Fibroblast of skin of right quadriceps (primary cell): ENCODE data around the gene PER3.

ENCODE experiments used
- DNase-seq: peaks from one replicate; pipeline ENCODE4 v3.0.0-alpha.2; 2013

PER3 gene

GRCh38 chr1:7879228-7879627 lies 95.1 kb downstream of the PER3 start:
- no peak for DNase-seq

DNA sequence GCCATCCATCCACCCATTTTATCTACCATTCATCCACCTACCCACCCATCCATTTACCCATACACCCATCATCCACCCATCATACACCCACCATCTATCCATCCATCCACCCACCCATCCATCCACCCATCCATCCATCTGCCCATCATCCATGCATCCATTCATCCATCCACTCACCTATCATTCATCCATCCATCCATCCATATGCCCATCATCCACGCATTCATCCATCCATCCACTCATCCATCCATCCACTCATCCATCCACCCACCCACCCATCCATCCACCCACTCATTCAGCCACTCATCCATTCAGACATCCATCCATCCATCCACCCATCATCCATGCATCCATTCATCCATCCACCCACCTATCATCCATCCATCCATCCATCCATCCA lies 100.7 kb downstream of the PER3 start:
- DNase-seq = no peak

DNA sequence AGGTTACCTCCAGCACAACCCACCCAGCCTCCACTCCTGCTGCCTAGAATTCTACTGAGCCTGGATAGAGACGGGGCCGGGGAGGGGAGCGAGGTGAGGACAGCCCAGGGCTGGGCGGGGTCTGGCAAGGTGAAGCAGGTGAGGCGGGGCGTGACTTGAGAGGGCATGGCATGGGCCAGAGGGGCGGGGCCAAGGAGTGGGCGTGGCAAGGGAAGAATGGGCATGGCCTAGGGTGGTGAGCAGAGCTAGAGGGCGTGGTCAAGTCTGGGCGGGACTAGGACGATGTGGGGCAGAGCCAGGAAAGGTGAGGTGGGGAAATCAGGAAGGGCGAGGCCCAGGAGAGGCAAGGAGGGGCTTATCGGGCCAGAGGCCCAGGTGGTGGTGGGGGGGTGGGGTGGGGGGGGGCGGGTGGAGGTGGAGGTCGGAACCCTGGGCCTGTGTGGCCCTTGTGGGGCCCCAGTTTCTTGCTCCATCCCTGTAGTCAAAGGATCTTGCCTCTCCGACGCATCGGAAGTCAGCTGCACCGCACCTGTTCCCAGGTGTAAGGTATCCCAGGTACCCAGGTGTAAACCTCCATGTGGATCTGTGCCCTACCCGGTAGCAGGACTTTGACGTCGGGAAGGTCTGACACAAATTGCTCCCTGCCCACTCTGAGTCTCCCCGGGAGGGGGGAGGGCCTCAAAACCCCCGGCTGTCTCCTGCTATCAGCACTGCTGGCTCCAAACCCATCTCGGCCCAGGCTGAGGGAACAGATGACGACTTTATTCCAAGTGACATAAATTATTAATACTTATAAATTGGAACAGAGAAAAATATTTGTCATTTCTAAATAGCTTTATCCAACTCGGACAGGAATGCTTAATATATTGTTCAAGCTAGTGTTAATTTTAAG lies 101.7 kb downstream of the PER3 start:
- DNase-seq = no peak

DNA sequence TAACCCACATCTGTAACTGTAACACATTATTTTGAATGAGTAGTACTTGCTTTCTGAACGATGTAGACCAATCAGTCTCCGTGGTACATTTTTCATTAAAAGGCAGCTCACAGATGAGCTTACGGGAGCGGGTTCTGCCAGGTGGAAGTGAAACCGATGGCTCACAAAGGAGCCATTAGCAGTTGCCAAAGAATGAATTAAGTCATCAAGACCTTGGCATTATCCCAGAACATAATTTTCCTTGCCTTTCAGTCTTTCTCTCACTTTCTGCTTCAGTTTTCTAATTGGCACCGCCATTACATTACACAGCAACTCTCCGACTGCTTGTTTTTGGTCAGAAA lies 102.3 kb downstream of the PER3 start:
- DNase-seq = no peak

DNA sequence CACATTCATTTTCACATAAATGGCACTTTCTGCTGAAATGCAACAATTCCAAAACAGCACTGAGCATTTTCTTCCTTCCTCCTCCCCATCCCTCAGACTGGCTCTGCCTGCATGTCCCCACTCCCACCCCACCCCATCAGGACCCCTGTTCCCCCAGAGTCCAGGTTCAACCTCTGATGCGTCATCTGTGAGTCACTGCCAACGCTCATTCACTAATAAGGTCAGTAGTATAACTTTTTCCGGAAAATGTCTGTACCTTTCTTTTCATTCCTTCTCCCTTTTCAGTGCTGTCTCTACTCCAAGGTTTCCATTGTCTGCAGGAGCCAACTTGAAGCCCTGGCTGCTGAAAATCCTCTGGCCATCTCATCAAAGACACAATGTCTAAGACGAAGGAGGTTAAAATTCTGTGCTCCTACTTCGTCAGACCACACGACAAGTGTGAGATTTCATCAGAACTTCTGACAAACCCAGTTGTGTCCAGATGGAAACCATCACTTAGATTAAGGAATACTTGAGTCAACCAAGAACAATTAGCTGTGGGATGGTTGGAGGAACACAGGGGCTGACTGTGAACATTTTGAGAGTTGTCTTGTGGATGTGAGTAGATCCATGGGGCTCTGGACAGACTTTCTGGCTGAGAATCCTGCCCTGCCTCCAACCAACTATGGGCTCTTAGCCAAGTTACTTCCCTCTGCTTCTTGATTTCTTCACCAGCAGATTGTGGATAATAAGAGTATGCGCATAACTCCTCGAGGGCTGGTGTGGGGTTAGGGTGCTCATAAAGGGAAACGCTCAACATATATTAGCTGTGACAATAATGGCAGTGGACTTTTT lies 104.4 kb downstream of the PER3 start:
- DNase-seq = peak; percentile 29

DNA sequence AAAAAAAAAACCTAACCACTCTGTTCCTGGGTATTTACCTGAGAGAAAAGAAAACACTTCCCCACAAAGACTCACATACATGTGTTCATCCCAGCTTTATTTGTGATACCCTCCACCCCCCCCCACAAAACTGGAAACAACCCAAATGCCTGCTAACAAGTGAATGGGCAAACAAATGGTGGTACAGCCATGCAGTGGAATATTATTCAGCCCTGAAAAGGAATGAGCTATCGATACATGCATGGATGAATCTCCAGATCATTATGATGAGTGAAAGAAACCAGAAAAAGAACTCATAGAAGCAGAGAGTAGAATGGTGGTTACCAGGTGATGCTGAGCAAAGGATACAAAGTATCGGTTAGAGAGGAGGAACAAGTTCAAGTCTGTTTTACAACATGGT lies 106.8 kb downstream of the PER3 start:
- DNase-seq = no peak

DNA sequence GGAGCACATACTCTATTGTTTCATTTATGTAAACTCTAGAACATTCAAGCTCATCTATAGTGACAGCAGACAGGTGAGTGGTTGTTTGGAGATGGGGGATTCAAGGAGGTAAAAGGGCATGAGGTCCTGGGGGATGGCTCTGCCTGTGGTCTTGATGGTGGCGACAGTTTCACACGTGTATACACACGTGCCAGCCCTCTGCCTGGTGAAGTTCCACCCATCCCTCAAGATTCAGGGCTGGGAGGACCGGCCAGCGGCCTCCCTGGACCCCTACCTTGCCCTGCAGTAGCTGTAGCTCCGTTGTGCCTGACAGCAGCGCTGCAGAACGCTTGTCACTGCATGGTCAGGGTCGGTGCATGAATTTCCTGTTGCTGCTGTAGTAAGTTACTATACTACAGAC lies 107.7 kb downstream of the PER3 start:
- DNase-seq = no peak

GRCh38 chr1:7893529-7894180 lies 109.6 kb downstream of the PER3 start:
- peak; percentile 65 for DNase-seq
